Measurements from ENCODE around the gene SUCLG2.

The SUCLG2 gene

GRCh38 chr3:67461667-67462142 lies 192.7 kb downstream of the SUCLG2 start:
- no peak for DNase-seq (ENCODE audit: low read depth in 1 of 2, low spot score in 1 of 2)
- no peak overlapping the region for H3K4me3 ChIP-seq (replicated peaks; ENCODE audit: insufficient read depth, low read length)
- TF ChIP-seq SPI1 (IDR thresholded peaks at IDR 0.05; ENCODE audit: borderline replicate concordance, low read depth) = no peak
- no peak for TF ChIP-seq GABPA (IDR thresholded peaks at IDR 0.05; ENCODE audit: low read depth)
- no peak for TF ChIP-seq REST (IDR thresholded peaks at IDR 0.05; ENCODE audit: insufficient replicate concordance, low read depth)
- TF ChIP-seq POLR2AphosphoS5 (IDR thresholded peaks at IDR 0.05; ENCODE audit: low read depth) = no peak
- no peak for TF ChIP-seq CTCF (IDR thresholded peaks at IDR 0.05; ENCODE audit: insufficient read depth, low read length)
- no peaks in the 10 kb centered on the region for H3K27me3 ChIP-seq (ENCODE audit: insufficient read depth, poor library complexity, severe bottlenecking)
- H3K27ac ChIP-seq (replicated peaks) = no peak overlapping the region

- Histone ChIP-seq H3K4me3 (replicated peaks; ENCODE audit: insufficient read depth, low read length) (no peak overlapping the region), H3K27me3 (ENCODE audit: insufficient read depth, poor library complexity, severe bottlenecking) (no peaks in the 10 kb centered on the region), H3K27ac (replicated peaks) (no peak overlapping the region)
- no peak for DNase-seq (ENCODE audit: low read depth in 1 of 2, low spot score in 1 of 2)
- no peak for TF ChIP-seq SPI1 (IDR thresholded peaks at IDR 0.05; ENCODE audit: borderline replicate concordance, low read depth)
- TF ChIP-seq CTCF (IDR thresholded peaks at IDR 0.05; ENCODE audit: insufficient read depth, low read length) = no peak
- no peak for TF ChIP-seq POLR2AphosphoS5 (IDR thresholded peaks at IDR 0.05; ENCODE audit: low read depth)
- no peak for TF ChIP-seq REST (IDR thresholded peaks at IDR 0.05; ENCODE audit: insufficient replicate concordance, low read depth)
- no peak for TF ChIP-seq GABPA (IDR thresholded peaks at IDR 0.05; ENCODE audit: low read depth)
These were observed 193.4 kb downstream of the SUCLG2 start for GRCh38 chr3:67460841-67461510.

GRCh38 chr3:67459796-67460195 lies 194.6 kb downstream of the SUCLG2 start:
- DNase-seq (ENCODE audit: low read depth in 1 of 2, low spot score in 1 of 2) = no peak

More at GRCh38 chr3:67459796-67460195, 194.6 kb downstream of the SUCLG2 start:
- no peak overlapping the region for H3K27ac ChIP-seq (replicated peaks)
- H3K4me3 ChIP-seq (replicated peaks; ENCODE audit: insufficient read depth, low read length) = no peak overlapping the region
- TF ChIP-seq CTCF (IDR thresholded peaks at IDR 0.05; ENCODE audit: insufficient read depth, low read length) (no peak), REST (IDR thresholded peaks at IDR 0.05; ENCODE audit: insufficient replicate concordance, low read depth) (no peak), SPI1 (IDR thresholded peaks at IDR 0.05; ENCODE audit: borderline replicate concordance, low read depth) (no peak), POLR2AphosphoS5 (IDR thresholded peaks at IDR 0.05; ENCODE audit: low read depth) (no peak), GABPA (IDR thresholded peaks at IDR 0.05; ENCODE audit: low read depth) (no peak)
- no peaks in the 10 kb centered on the region for H3K27me3 ChIP-seq (ENCODE audit: insufficient read depth, poor library complexity, severe bottlenecking)

Data from HL-60 (cell line).